ENCODE data around the gene ROBO1. TPM values are rescaled to one million over a fixed set of nuclear protein-coding genes. Genes with fewer than 3 reads are reported as not detected.
"Not testable (repeated sequence)": the region's sequence is repeated elsewhere in the genome, so short reads cannot be mapped to it uniquely, and the experiment has no call there.

ROBO1 gene
- total RNA-seq, 1 donor from 2014 or later = 31.7 TPM

GRCh38 chr3:79572930-79573329 is 194.9 kb downstream of the ROBO1 start:
- ATAC-seq (no peak), DNase-seq (ENCODE audit: low spot score) (no peak)
- intact Hi-C loops (cut with DNase I) = no loop called here

- no peak for DNase-seq (ENCODE audit: low spot score)
- no peak for ATAC-seq
Measured at GRCh38 chr3:79568938-79569337, 198.9 kb downstream of the ROBO1 start.

GRCh38 chr3:79564192-79564591 is 203.6 kb downstream of the ROBO1 start:
- no peak for DNase-seq (ENCODE audit: low spot score)
- intact Hi-C loops (cut with DNase I) = no loop called here
- no peak for ATAC-seq

More at GRCh38 chr3:79568938-79569337, 198.9 kb downstream of the ROBO1 start:
- intact Hi-C loops (cut with DNase I) = no loop called here

- DNase-seq (ENCODE audit: low spot score) (no peak), ATAC-seq (no peak)
- intact Hi-C loops (cut with DNase I) = no loop called here
Measured at GRCh38 chr3:79560698-79561097, 207.1 kb downstream of the ROBO1 start.

- no peak for ATAC-seq
Measured at GRCh38 chr3:79558943-79559342, 208.9 kb downstream of the ROBO1 start.

GRCh38 chr3:79555655-79556054 is 212.1 kb downstream of the ROBO1 start:
- ATAC-seq (no peak), DNase-seq (ENCODE audit: low spot score) (no peak)

More at GRCh38 chr3:79558943-79559342, 208.9 kb downstream of the ROBO1 start:
- intact Hi-C loops (cut with DNase I) = no loop called here
- DNase-seq (ENCODE audit: low spot score) = no peak

GRCh38 chr3:79551997-79552396 is 215.8 kb downstream of the ROBO1 start:
- no peak for ATAC-seq
- DNase-seq (ENCODE audit: low spot score) = no peak
- intact Hi-C loops (cut with DNase I) = no loop called here

More at GRCh38 chr3:79555655-79556054, 212.1 kb downstream of the ROBO1 start:
- intact Hi-C loops (cut with DNase I) = no loop called here

- ATAC-seq = no peak
- intact Hi-C loops (cut with DNase I) = no loop called here
- no peak for DNase-seq (ENCODE audit: low spot score)
Measured at GRCh38 chr3:79551321-79551892, 216.4 kb downstream of the ROBO1 start.

- DNase-seq (ENCODE audit: low spot score) (no peak), ATAC-seq (no peak)
- intact Hi-C loops (cut with DNase I) = no loop called here
Measured at GRCh38 chr3:79543218-79543982, 224.4 kb downstream of the ROBO1 start.

GRCh38 chr3:79534727-79535126 is 233.1 kb downstream of the ROBO1 start:
- ATAC-seq = no peak
- intact Hi-C loops (cut with DNase I) = no loop called here
- DNase-seq (ENCODE audit: low spot score) = no peak

- DNase-seq (ENCODE audit: low spot score) (no peak), ATAC-seq (no peak)
- intact Hi-C loops (cut with DNase I) = no loop called here
Measured at GRCh38 chr3:79531566-79532295, 236.1 kb downstream of the ROBO1 start.

GRCh38 chr3:79521221-79521848 is 246.5 kb downstream of the ROBO1 start:
- intact Hi-C loops (cut with DNase I) = no loop called here

GRCh38 chr3:79517766-79518413 is 249.9 kb downstream of the ROBO1 start:
- ATAC-seq (no peak), DNase-seq (ENCODE audit: low spot score) (no peak)
- intact Hi-C loops (cut with DNase I) = no loop called here

More at GRCh38 chr3:79521221-79521848, 246.5 kb downstream of the ROBO1 start:
- DNase-seq (ENCODE audit: low spot score) = no peak
- ATAC-seq = no peak

- intact Hi-C loops (cut with DNase I) = no loop called here
- DNase-seq (ENCODE audit: low spot score) = no peak
- no peak for ATAC-seq
Measured at GRCh38 chr3:79516795-79517194, 251.0 kb downstream of the ROBO1 start.

- ATAC-seq = no peak
- intact Hi-C loops (cut with DNase I) = no loop called here
- no peak for DNase-seq (ENCODE audit: low spot score)
Measured at GRCh38 chr3:79515072-79515471, 252.7 kb downstream of the ROBO1 start.

GRCh38 chr3:79514069-79514468 is 253.7 kb downstream of the ROBO1 start:
- DNase-seq (ENCODE audit: low spot score) (no peak), ATAC-seq (no peak)
- intact Hi-C loops (cut with DNase I) = no loop called here

GRCh38 chr3:79506751-79507150 is 261.0 kb downstream of the ROBO1 start:
- ATAC-seq = no peak
- intact Hi-C loops (cut with DNase I) = no loop called here
- no peak for DNase-seq (ENCODE audit: low spot score)

GRCh38 chr3:79502216-79502681 is 265.5 kb downstream of the ROBO1 start:
- intact Hi-C loops (cut with DNase I); DNase-seq (ENCODE audit: low spot score); ATAC-seq: not testable (repeated sequence)

All from sciatic nerve (tissue), 2 donors.